ENCODE measurements around the gene ARL4A. TPM values are rescaled to one million over a fixed set of nuclear protein-coding genes. Genes with fewer than 3 reads are reported as not detected.

Gene ARL4A
- total and polyA plus RNA-seq, 7 donors: 2.5 to 47.7 (median 7.4) TPM

DNA sequence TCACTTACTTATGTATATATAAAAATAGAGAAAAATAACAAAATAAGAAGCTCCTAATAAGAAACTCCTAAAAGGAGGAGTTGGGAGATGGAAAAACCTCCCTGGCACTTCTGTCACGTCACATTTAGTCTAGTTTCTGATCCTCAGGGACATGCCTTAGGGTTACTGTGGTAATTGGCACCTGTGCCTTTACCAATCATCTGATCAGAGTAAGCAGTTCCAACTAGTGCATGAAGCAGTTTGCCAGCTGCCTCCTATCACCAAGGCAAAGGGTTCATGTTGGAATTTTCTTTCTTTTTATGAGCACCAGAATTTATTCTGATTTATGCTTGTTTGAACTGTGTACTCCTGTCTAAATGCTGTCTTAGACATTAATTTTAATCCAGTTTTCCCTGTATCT, 49.9 kb downstream of the ARL4A start:
- peaks cover 6% of the 10 kb centered on the region for H3K4me1 ChIP-seq
- DNase-seq: no peak
- ATAC-seq: peak in 1 of 4 donors; percentile 54
- no peak for TF ChIP-seq CTCF (IDR thresholded peaks at IDR 0.05)
- H3K36me3 ChIP-seq (ENCODE audit: insufficient read depth in 1 of 2, low read depth in 1 of 2): no peaks in the 10 kb centered on the region
- H3K4me3 ChIP-seq: no peak overlapping the region
- 16 to 44% (median 32%) methylated on average over 1 of the region's 1 CpG for WGBS, 3 donors
- no peaks in the 10 kb centered on the region for H3K27me3 ChIP-seq (ENCODE audit: insufficient read depth in 3 of 3, low read length in 2 of 3)
- no peaks in the 10 kb centered on the region for H3K9me3 ChIP-seq
- intact Hi-C loops (cut with DNase I): no loop called here
- H3K27ac ChIP-seq: no peak overlapping the region

DNA sequence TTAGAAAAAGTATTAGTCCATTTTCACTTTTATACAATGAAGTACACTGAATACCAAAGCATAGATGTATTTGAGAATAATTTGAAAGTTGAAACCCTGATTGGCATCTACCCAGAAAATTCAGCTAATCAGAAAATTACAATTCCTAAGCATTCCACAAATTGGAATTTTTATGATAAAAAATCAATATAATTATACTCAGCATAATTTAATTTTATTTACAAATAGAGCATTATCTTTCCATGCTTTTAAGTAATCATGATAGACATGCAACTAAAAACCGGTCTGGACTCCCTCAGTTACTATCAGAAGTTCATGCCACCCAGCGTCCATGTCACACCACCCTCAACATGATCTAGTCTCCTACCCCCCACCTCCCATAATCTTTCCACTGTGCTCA, 50.4 kb downstream of the ARL4A start:
- Histone ChIP-seq H3K36me3 (ENCODE audit: insufficient read depth in 1 of 2, low read depth in 1 of 2) (no peaks in the 10 kb centered on the region), H3K27me3 (ENCODE audit: insufficient read depth in 3 of 3, low read length in 2 of 3) (no peaks in the 10 kb centered on the region), H3K4me1 (peaks cover 6% of the 10 kb centered on the region), H3K27ac (no peak overlapping the region), H3K9me3 (no peaks in the 10 kb centered on the region), H3K4me3 (no peak overlapping the region)
- intact Hi-C loops (cut with DNase I): no loop called here
- WGBS, 3 donors: 72 to 89% (median 75%) methylated on average over 2 of the region's 2 CpGs
- DNase-seq (no peak), ATAC-seq (no peak)
- TF ChIP-seq CTCF (IDR thresholded peaks at IDR 0.05): no peak

- TF ChIP-seq CTCF (IDR thresholded peaks at IDR 0.05): no peak
- Histone ChIP-seq H3K27me3 (ENCODE audit: insufficient read depth in 3 of 3, low read length in 2 of 3) (no peaks in the 10 kb centered on the region), H3K9me3 (no peaks in the 10 kb centered on the region), H3K36me3 (ENCODE audit: insufficient read depth in 1 of 2, low read depth in 1 of 2) (no peaks in the 10 kb centered on the region), H3K27ac (no peak overlapping the region), H3K4me3 (no peak overlapping the region), H3K4me1 (peaks cover 6% of the 10 kb centered on the region)
- ATAC-seq (no peak), DNase-seq (no peak)
- WGBS, 3 donors: 48 to 76% (median 63%) methylated on average over 2 of the region's 2 CpGs
- intact Hi-C loops (cut with DNase I): no loop called here
Observed at GRCh38 chr7:12738665-12739064, 51.2 kb downstream of the ARL4A start.

Other genes starting within 250 kb of the ARL4A start
- under 1 TPM in 3 of 4 donors, not detected in 1; 0.11 to 0.17 (median 0.15) TPM for gene SCIN, start 116.9 kb upstream of the ARL4A start, total RNA-seq
- under 1 TPM in 1 of 3 donors, not detected in 2; 0.08 TPM for gene SCIN, start 116.9 kb upstream of the ARL4A start, polyA plus RNA-seq

Measured in psoas muscle (tissue), 8 donors.